NCI-H2196 treated with DMSO at 0.1 percent for 48 hours (cell line): ENCODE results near the gene AMMECR1.

Source experiments
- DNase-seq: peaks from one replicate; lab custom pipeline; 2025; ENCODE audit not compliant: unreplicated experiment; lab: John Stamatoyannopoulos, UW

Gene AMMECR1

GRCh38 chrX:110214684-110215083 lies 103.2 kb downstream of the AMMECR1 start:
- DNase-seq, result no peak

- no peak for DNase-seq
These were observed 104.7 kb downstream of the AMMECR1 start for GRCh38 chrX:110213183-110213582.

- DNase-seq, result no peak
These were observed 105.6 kb downstream of the AMMECR1 start for GRCh38 chrX:110212299-110212698.

- no peak for DNase-seq
These were observed 106.5 kb downstream of the AMMECR1 start for GRCh38 chrX:110211340-110211739.

- no peak for DNase-seq
These were observed 107.3 kb downstream of the AMMECR1 start for GRCh38 chrX:110210417-110211139.

- no peak for DNase-seq
These were observed 109.8 kb downstream of the AMMECR1 start for GRCh38 chrX:110208092-110208491.

GRCh38 chrX:110204986-110205385 lies 112.9 kb downstream of the AMMECR1 start:
- no peak for DNase-seq

- DNase-seq, result no peak
These were observed 116.1 kb downstream of the AMMECR1 start for GRCh38 chrX:110201799-110202198.

GRCh38 chrX:110194977-110195376 lies 122.9 kb downstream of the AMMECR1 start:
- DNase-seq, result no peak

- no peak for DNase-seq
These were observed 125.4 kb downstream of the AMMECR1 start for GRCh38 chrX:110192516-110192915.

GRCh38 chrX:110188701-110189558 lies 129.0 kb downstream of the AMMECR1 start:
- no peak for DNase-seq

GRCh38 chrX:110183314-110183713 lies 134.6 kb downstream of the AMMECR1 start:
- no peak for DNase-seq

GRCh38 chrX:110182865-110183264 lies 135.0 kb downstream of the AMMECR1 start:
- DNase-seq, result no peak

- DNase-seq, result no peak
These were observed 135.5 kb downstream of the AMMECR1 start for GRCh38 chrX:110182362-110182761.

- DNase-seq, result no peak
These were observed 136.3 kb downstream of the AMMECR1 start for GRCh38 chrX:110181459-110182137.

GRCh38 chrX:110180928-110181310 lies 137.0 kb downstream of the AMMECR1 start:
- no peak for DNase-seq

- no peak for DNase-seq
These were observed 137.5 kb downstream of the AMMECR1 start for GRCh38 chrX:110180176-110180927.

GRCh38 chrX:110178179-110178865 lies 139.6 kb downstream of the AMMECR1 start:
- no peak for DNase-seq

GRCh38 chrX:110175696-110176095 lies 142.2 kb downstream of the AMMECR1 start:
- DNase-seq, result no peak

GRCh38 chrX:110175146-110175545 lies 142.7 kb downstream of the AMMECR1 start:
- DNase-seq, result no peak
